GM12878 (cell line): Measurements from ENCODE around the gene ITGA1. TPM values are rescaled to one million over a fixed set of nuclear protein-coding genes. Genes with fewer than 3 reads are reported as not detected.

Experiments used
- ATAC-seq: fragments of 200-7000 bp; cut with Tn5 transposase; 3 replicates; pipeline ENCODE4 v1.9.1; 2020; ENCODE audit warnings: mild to moderate bottlenecking, moderate library complexity
- BruUV-seq: library from RNA; stranded (reverse); fragments of 400-500 nt; replicated peaks from 2 replicates; lab custom pipeline; 2021; lab: Mats Ljungman, UMichigan
- CTCF ChIA-PET: fragments of 300-600 bp; sonication (Branson Sonifier 250); formaldehyde crosslinking; extraction: SDS; loops from one replicate; lab custom pipeline; 2021; ENCODE audit warnings: inconsistent platforms; lab: Yijun Ruan, JAX
- POLR2A ChIA-PET: fragments of 350-600 bp; formaldehyde crosslinking; extraction: SDS; loops from one replicate; lab custom pipeline; 2021; ENCODE audit warnings: inconsistent platforms; lab: Charles Lee
- RAD21 ChIA-PET: fragments of 300-600 bp; sonication (Branson Sonifier 250); formaldehyde crosslinking; loops from one replicate; lab custom pipeline; 2023; ENCODE audit warnings: antibody characterized with exemption; ENCODE audit not compliant: unreplicated experiment; lab: Charles Lee
- SMC1A ChIA-PET: fragments of 300-600 bp; sonication (Branson Sonifier 250); formaldehyde crosslinking; loops from one replicate; lab custom pipeline; 2023; ENCODE audit not compliant: unreplicated experiment, uncharacterized antibody; lab: Charles Lee
- DNase-seq: peaks from one replicate; pipeline ENCODE4 v3.0.0-alpha.2; 2011; ENCODE audit warnings: low read depth, low spot score
- FAIRE-seq: peaks from 3 replicates; lab custom pipeline; 2011; peaks lifted over from hg19 to GRCh38; lab: Jason Lieb, UNC
- H2AFZ ChIP-seq: 2 replicates; pipeline ENCODE4 v1.6.0; 2011; ENCODE audit warnings: low read depth, low read length, control low read depth; ENCODE audit not compliant: control insufficient read depth
- H3K27ac ChIP-seq: 2 replicates; pipeline ENCODE4 v1.5.1; 2011; ENCODE audit warnings: control low read depth; ENCODE audit not compliant: control insufficient read depth, insufficient read depth
- H3K27me3 ChIP-seq, 2 experiments: replicated peaks in 1 of 2; 2 replicates each; pipeline versions ENCODE4 v1.6.0 to v1.6.1; 2011; ENCODE audit warnings: low read length in 1 of 2; ENCODE audit not compliant: control insufficient read depth in 2 of 2, insufficient read depth in 2 of 2
- H3K36me3 ChIP-seq, 2 experiments: 2 replicates each; pipeline ENCODE4 v1.5.1; 2011; ENCODE audit warnings: low read length in 1 of 2; ENCODE audit not compliant: control insufficient read depth in 2 of 2, insufficient read depth in 2 of 2
- H3K4me1 ChIP-seq: 2 replicates; pipeline ENCODE4 v1.6.1; 2011; ENCODE audit warnings: mild to moderate bottlenecking, low read length, moderate library complexity, mixed read lengths; ENCODE audit not compliant: control insufficient read depth, insufficient read depth
- H3K4me2 ChIP-seq: 2 replicates; pipeline ENCODE4 v1.6.0; 2011; ENCODE audit warnings: control low read depth; ENCODE audit not compliant: control insufficient read depth, insufficient read depth
- H3K4me3 ChIP-seq: fragments of 200-600 bp; sonication (generic); 2 replicates; pipeline ENCODE4 v1.5.1; 2016
- H3K79me2 ChIP-seq: 2 replicates; pipeline ENCODE4 v1.6.0; 2011; ENCODE audit warnings: low read length; ENCODE audit not compliant: control insufficient read depth, insufficient read depth
- H3K9ac ChIP-seq: 2 replicates; pipeline ENCODE4 v1.8.0; 2011; ENCODE audit warnings: low read length, control low read depth, mixed read lengths; ENCODE audit not compliant: control insufficient read depth, insufficient read depth
- H3K9me3 ChIP-seq: replicated peaks from 3 replicates; pipeline ENCODE4 v1.5.1; 2011; ENCODE audit warnings: mild to moderate bottlenecking, low read length; ENCODE audit not compliant: control insufficient read depth, insufficient read depth
- H4K20me1 ChIP-seq: 2 replicates; pipeline ENCODE4 v1.6.0; 2011; ENCODE audit not compliant: control insufficient read depth, insufficient read depth
- BACH1 ChIP-seq: fragments of 450-650 bp; IDR thresholded peaks from 2 replicates; pipeline ENCODE4 v1.6.1; 2017; ENCODE audit warnings: mild to moderate bottlenecking, borderline replicate concordance
- CREB1 ChIP-seq: IDR thresholded peaks from 2 replicates; pipeline ENCODE4 v1.6.1; 2012; ENCODE audit warnings: low read depth, mild to moderate bottlenecking, inconsistent platforms
- CREM ChIP-seq: IDR thresholded peaks from 2 replicates; pipeline ENCODE4 v1.6.1; 2014; ENCODE audit warnings: antibody characterized with exemption, low read depth
- E2F8 ChIP-seq: fragments of 450-650 bp; IDR thresholded peaks from 2 replicates; pipeline ENCODE4 v1.6.1; 2018; ENCODE audit warnings: mild to moderate bottlenecking, low read depth, moderate library complexity; ENCODE audit not compliant: partially characterized antibody
- ETV6 ChIP-seq, 2 experiments: fragments of 450-650 bp in 1 of 2; IDR thresholded peaks in 1 of 2; conservative IDR thresholded peaks in 1 of 2; 2 replicates each; pipeline ENCODE4 v1.6.1; 2014; ENCODE audit warnings: antibody characterized with exemption in 1 of 2, borderline replicate concordance in 1 of 2, low read depth in 1 of 2, mild to moderate bottlenecking in 1 of 2, moderate library complexity in 1 of 2
- HDGF ChIP-seq: fragments of 450-650 bp; IDR thresholded peaks from 2 replicates; pipeline ENCODE4 v1.6.1; 2016; ENCODE audit warnings: antibody characterized with exemption
- NR2C1 ChIP-seq: fragments of 450-650 bp; IDR thresholded peaks from 2 replicates; pipeline ENCODE4 v1.6.1; 2017; ENCODE audit warnings: antibody characterized with exemption, mild to moderate bottlenecking, moderate library complexity
- NRF1 ChIP-seq: conservative IDR thresholded peaks from 2 replicates; pipeline ENCODE4 v1.6.1; 2011; ENCODE audit warnings: mild to moderate bottlenecking, low read depth, low read length, improper control_type of control experiment
- PAX5 ChIP-seq: IDR thresholded peaks from 2 replicates; pipeline ENCODE4 v1.6.1; 2011; ENCODE audit warnings: low read depth, low read length, borderline replicate concordance
- POLR2AphosphoS5 ChIP-seq: IDR thresholded peaks from 2 replicates; pipeline ENCODE4 v1.6.1; 2011; ENCODE audit warnings: mild to moderate bottlenecking, low read length, inconsistent platforms
- RAD51 ChIP-seq: fragments of 450-650 bp; IDR thresholded peaks from 2 replicates; pipeline ENCODE4 v1.6.1; 2016; ENCODE audit warnings: moderate library complexity, mild to moderate bottlenecking, inconsistent platforms
- RB1 ChIP-seq: fragments of 450-650 bp; formaldehyde crosslinking; IDR thresholded peaks from 2 replicates; pipeline ENCODE4 v1.6.1; 2017; ENCODE audit warnings: mild to moderate bottlenecking, borderline replicate concordance
- RELA ChIP-seq: fragments of 450-650 bp; IDR thresholded peaks from 2 replicates; pipeline ENCODE4 v1.8.0; 2014; ENCODE audit warnings: borderline replicate concordance; ENCODE audit not compliant: partially characterized antibody
- SP1 ChIP-seq: IDR thresholded peaks from one replicate; pipeline ENCODE4 v1.6.1; 2011; ENCODE audit warnings: low read depth, low read length
- SPI1 ChIP-seq: IDR thresholded peaks from 2 replicates; pipeline ENCODE4 v1.6.1; 2011; ENCODE audit warnings: low read depth, mild to moderate bottlenecking, low read length, moderate library complexity, borderline replicate concordance; ENCODE audit not compliant: insufficient read depth
- SRF ChIP-seq, 2 experiments: IDR thresholded peaks; 2 replicates each; pipeline ENCODE4 v1.6.1; 2011; ENCODE audit warnings: low read depth in 2 of 2, low read length in 2 of 2, mild to moderate bottlenecking in 1 of 2, moderate library complexity in 1 of 2
- TCF12 ChIP-seq: IDR thresholded peaks from 2 replicates; pipeline ENCODE4 v1.6.1; 2011; ENCODE audit warnings: low read depth, mild to moderate bottlenecking, low read length
- ZNF592 ChIP-seq: fragments of 450-650 bp; IDR thresholded peaks from 2 replicates; pipeline ENCODE4 v1.6.1; 2017; ENCODE audit warnings: mild to moderate bottlenecking, moderate library complexity
- WGBS: methylation state at CpG from one replicate; pipeline ENCODE4 v1.1.6; 2016; ENCODE audit warnings: low lambda C conversion rate; ENCODE audit not compliant: insufficient replicate concordance, insufficient coverage; ENCODE audit errors: missing lambda C conversion rate; 5-methylcytosine and 5-hydroxymethylcytosine counted together
- in situ Hi-C: fragments of 300-500 bp; cut with MboI; formaldehyde crosslinking; loops from 9 replicates; pipeline ENCODE4 v1.14.3; 2018; ENCODE audit warnings: mixed read lengths
- intact Hi-C: fragments of 100-400 bp; cut with micrococcal nuclease; formaldehyde crosslinking; loops from one replicate; pipeline ENCODE4 v1.14.2; 2022; ENCODE audit not compliant: unreplicated experiment
- polyA plus RNA-seq, 11 experiments: library from polyadenylated mRNA; depleted of rRNA in 4 of 11; unstranded in 6 of 11; stranded (reverse) in 5 of 11; fragments of >200 nt; fragmentation: Nextera tagmentation in 4 of 11; fragmentation: Illumina TruSeq in 1 of 11; extraction: Ambion mirVana in 4 of 11; extraction: Trizol in 1 of 11; gene quantifications; 1 replicate in 1 of 11; 2 replicates in 10 of 11; pipeline versions ENCODE4 v1.2.1 to v1.2.3, GENCODE V29; 2011 to 2016; ENCODE audit warnings: inconsistent platforms in 2 of 11, missing spikeins in 2 of 11, low read depth in 1 of 11
- total RNA-seq, 4 experiments: library from RNA; depleted of rRNA in 3 of 4; stranded (reverse); fragments of >200 nt in 3 of 4; fragmentation: Illumina TruSeq in 1 of 4; extraction: Trizol in 1 of 4; gene quantifications; 2 replicates each; pipeline versions ENCODE4 v1.2.1 to v1.2.3, GENCODE V29; 2013 to 2021

The ITGA1 gene
- total and polyA plus RNA-seq, 10 of the 15 experiments (the other 5 are each of a cell fraction or from before 2014, with no cell fraction given), result 0.02 to 0.56 (median 0.19) TPM

- H2AFZ ChIP-seq, result peak overlapping the region; percentile 95
- ChIA-PET CTCF (interaction anchor here (1.4 to 2.0 kb wide), 5 partner anchors 8 to 310 kb away, joined by 3 to 11 read pairs (median 5); partner anchors contain the start of genes ITGA1, MOCS2 and PELO), RAD21 (interaction anchor here (1.4 to 1.5 kb wide), 4 partner anchors 11 to 116 kb away, joined by 4 to 7 read pairs (median 5); partner anchors contain the start of genes ITGA1 and PELO), POLR2A (interaction anchor here (1.0 to 1.5 kb wide), 3 partner anchors 10 to 309 kb away, joined by 3 to 8 read pairs (median 5); partner anchors contain the start of gene MOCS2), SMC1A (interaction anchor here (0.9 to 1.9 kb wide), 8 partner anchors 11 to 115 kb away, joined by 3 to 13 read pairs (median 6); partner anchors contain the start of genes ITGA1 and PELO)
- H3K27ac ChIP-seq, result peak overlapping the region; percentile 87
- BruUV-seq, result no TSS peak
- no peaks in the 10 kb centered on the region for H3K36me3 ChIP-seq
- peak; percentile 94 for FAIRE-seq
- H3K4me3 ChIP-seq, result peak overlapping the region; percentile 90
- DNase-seq, result peak; percentile 83
- in situ Hi-C loops, result loop anchor here (10.0 kb wide), 1 partner anchor 295 kb away; no protein-coding TSS in a partner anchor
- peaks cover 3% of the 10 kb centered on the region; the same call in 1 of the 2 replicates for H3K4me1 ChIP-seq
- peak overlapping the region; percentile 84 for H3K9ac ChIP-seq
- H3K27me3 ChIP-seq, result no peaks in the 10 kb centered on the region
- H3K79me2 ChIP-seq, result peaks cover 39% of the 10 kb centered on the region
- no peaks in the 10 kb centered on the region for H4K20me1 ChIP-seq
- WGBS, result 0% methylated on average over 34 of the region's 34 CpGs
- intact Hi-C loops, result no loop called here
- no peaks in the 10 kb centered on the region for H3K9me3 ChIP-seq
- peak overlapping the region; percentile 98 for H3K4me2 ChIP-seq
- ATAC-seq, result peak; percentile 93
- peak; percentile 18; the same call in 1 of the 2 replicates for TF ChIP-seq CREM
- no peak for TF ChIP-seq RAD51
- TF ChIP-seq SP1, result no peak
- TF ChIP-seq ZNF592, result no peak
- peak; percentile 81 for TF ChIP-seq SPI1
- TF ChIP-seq SRF (IDR thresholded peaks at IDR 0.05; ENCODE audit: low read depth in 2 of 2, low read length in 2 of 2), result 0 out of 4 replicates have a peak, but pooled peaks of 1 of the 2 experiments have one; percentile 28
- TF ChIP-seq CREB1, result peak; percentile 60
- no peak for TF ChIP-seq E2F8
- TF ChIP-seq HDGF, result no peak
- TF ChIP-seq RELA, result no peak
- TF ChIP-seq NR2C1, result peak; percentile 57
- TF ChIP-seq ETV6 (conservative IDR thresholded peaks at IDR 0.05 in 1 of 2, IDR thresholded peaks at IDR 0.05 in 1 of 2; ENCODE audit: borderline replicate concordance in 1 of 2, low read depth in 1 of 2), result 0 out of 4 replicates have a peak, but pooled peaks of 1 of the 2 experiments have one; percentile 27
- peak; percentile 94 for TF ChIP-seq NRF1
- TF ChIP-seq POLR2AphosphoS5, result peak; percentile 61
- TF ChIP-seq PAX5, result peak; percentile 30; the same call in 1 of the 2 replicates
- TF ChIP-seq TCF12, result no peak
- TF ChIP-seq RB1, result peak; percentile 90; the same call in 1 of the 2 replicates
- TF ChIP-seq BACH1, result no peak
Observed at GRCh38 chr5:52799983-52800393, 12.3 kb downstream of the ITGA1 start.
